ENCODE data around the gene SLC12A3.

GRCh38 chr16:56950455-56950854 is 85.4 kb downstream of the SLC12A3 start:
- TF ChIP-seq, protein P1, sequence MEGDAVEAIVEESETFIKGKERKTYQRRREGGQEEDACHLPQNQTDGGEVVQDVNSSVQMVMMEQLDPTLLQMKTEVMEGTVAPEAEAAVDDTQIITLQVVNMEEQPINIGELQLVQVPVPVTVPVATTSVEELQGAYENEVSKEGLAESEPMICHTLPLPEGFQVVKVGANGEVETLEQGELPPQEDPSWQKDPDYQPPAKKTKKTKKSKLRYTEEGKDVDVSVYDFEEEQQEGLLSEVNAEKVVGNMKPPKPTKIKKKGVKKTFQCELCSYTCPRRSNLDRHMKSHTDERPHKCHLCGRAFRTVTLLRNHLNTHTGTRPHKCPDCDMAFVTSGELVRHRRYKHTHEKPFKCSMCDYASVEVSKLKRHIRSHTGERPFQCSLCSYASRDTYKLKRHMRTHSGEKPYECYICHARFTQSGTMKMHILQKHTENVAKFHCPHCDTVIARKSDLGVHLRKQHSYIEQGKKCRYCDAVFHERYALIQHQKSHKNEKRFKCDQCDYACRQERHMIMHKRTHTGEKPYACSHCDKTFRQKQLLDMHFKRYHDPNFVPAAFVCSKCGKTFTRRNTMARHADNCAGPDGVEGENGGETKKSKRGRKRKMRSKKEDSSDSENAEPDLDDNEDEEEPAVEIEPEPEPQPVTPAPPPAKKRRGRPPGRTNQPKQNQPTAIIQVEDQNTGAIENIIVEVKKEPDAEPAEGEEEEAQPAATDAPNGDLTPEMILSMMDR (IDR thresholded peaks at IDR 0.05; ENCODE audit: low read depth, low read length) = no peak
- TF ChIP-seq MYC (IDR thresholded peaks at IDR 0.05; ENCODE audit: low read depth, low read length) (no peak), POLR2A (IDR thresholded peaks at IDR 0.05; ENCODE audit: extremely low read depth, insufficient read length) (no peak)

All from NB4 (cell line).